Measurements from ENCODE around the gene TBC1D1. TPM values are rescaled to one million over a fixed set of nuclear protein-coding genes. Genes with fewer than 3 reads are reported as not detected.

Gene TBC1D1
- total and polyA plus RNA-seq, 2 of the 8 experiments (the other 6 are each of a cell fraction or from before 2014, with no cell fraction given): 96.9 to 162 TPM

DNA sequence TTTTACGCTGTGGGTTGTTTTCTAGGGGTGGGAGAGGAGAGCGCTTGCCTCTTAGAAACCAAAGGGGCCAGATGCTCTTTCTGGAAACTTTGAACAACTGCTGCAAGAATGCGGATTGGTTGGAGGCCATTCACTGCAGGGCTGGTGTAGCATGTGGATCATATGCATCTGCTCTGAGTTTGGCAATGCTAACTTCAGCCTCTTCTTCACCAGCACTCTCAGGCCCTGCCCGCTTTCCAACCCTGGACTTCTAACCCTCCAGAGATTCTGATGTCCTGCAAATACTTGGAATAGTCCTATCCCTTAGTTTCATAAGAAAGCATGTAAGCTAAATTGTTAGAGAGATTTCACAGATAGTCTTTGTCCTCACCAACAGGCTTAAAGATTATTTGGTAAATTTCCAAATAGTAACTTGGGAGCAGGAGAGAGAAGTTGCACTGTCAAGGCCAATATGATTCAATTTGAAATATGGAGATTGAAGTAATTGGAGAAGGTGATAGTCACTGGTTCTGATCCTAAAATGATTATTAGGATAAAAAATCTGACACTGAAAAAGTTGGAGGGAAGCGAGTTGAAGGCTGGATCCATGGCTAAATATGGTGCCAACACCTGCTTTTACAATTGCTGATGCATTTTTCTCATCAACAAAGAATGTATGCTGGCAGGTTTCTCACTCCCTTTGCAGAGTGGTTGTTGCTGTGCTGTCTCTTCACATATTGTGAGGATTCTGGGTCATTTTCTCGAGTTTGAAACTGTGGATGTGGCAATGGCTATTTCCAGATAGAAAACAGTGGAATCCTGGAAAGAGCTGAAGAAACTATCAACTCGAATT is 279.7 kb downstream of the TBC1D1 start:
- no peaks in the 10 kb centered on the region for H3K79me1 ChIP-seq (ENCODE audit: low read depth, low read length)
- H4K20me1 ChIP-seq (replicated peaks in 1 of 2; ENCODE audit: control insufficient read depth in 1 of 2, insufficient read depth in 2 of 2, low read length in 2 of 2): no peaks in the 10 kb centered on the region
- H4K5ac ChIP-seq (ENCODE audit: insufficient read length, low read depth, low read length): no peak overlapping the region
- no peak overlapping the region for H2BK120ac ChIP-seq (replicated peaks; ENCODE audit: low read depth, low read length)
- no peaks in the 10 kb centered on the region for H3K23me2 ChIP-seq (ENCODE audit: low read depth, low read length)
- H2BK20ac ChIP-seq (ENCODE audit: low read length): no peak overlapping the region
- no peak overlapping the region for H4K8ac ChIP-seq (ENCODE audit: extremely low read depth, insufficient read depth, low read length)
- no peak overlapping the region for H2AK5ac ChIP-seq (ENCODE audit: low read depth, low read length)
- peaks cover 0 to 2% (median under 1%) of the 10 kb centered on the region in 4 experiments; a peak in 2 of 7 replicates for H3K27me3 ChIP-seq (replicated peaks in 1 of 4; ENCODE audit: control insufficient read depth in 3 of 4, extremely low read depth in 1 of 4, insufficient read depth in 3 of 4, low read length in 3 of 4)
- H2BK15ac ChIP-seq (ENCODE audit: low read length): no peak overlapping the region
- no peak overlapping the region for H3K4me3 ChIP-seq (ENCODE audit: extremely low read depth in 1 of 4, insufficient read depth in 2 of 4, low read depth in 3 of 4, low read length in 4 of 4)
- FAIRE-seq (no peak), DNase-seq (ENCODE audit: low read depth in 1 of 2, low spot score in 2 of 2) (no peak)
- CTCF ChIA-PET (ENCODE audit: partially characterized antibody): interaction anchor here (1.0 to 5.3 kb wide), 5 partner anchors 10 to 587 kb away, joined by 3 to 28 read pairs (median 4); no protein-coding TSS in a partner anchor
- no peak overlapping the region for H4K91ac ChIP-seq (replicated peaks; ENCODE audit: insufficient read length, low read length)
- H3K4me1 ChIP-seq (replicated peaks in 1 of 4; ENCODE audit: control insufficient read depth in 3 of 4, insufficient read depth in 4 of 4, low read length in 3 of 4): no peaks in the 10 kb centered on the region
- no peak overlapping the region for H3K18ac ChIP-seq (ENCODE audit: extremely low read depth, low read length)
- H3K9me3 ChIP-seq (ENCODE audit: insufficient read depth in 2 of 2, low read depth in 1 of 2, low read length in 1 of 2): no peaks in the 10 kb centered on the region
- H3K79me2 ChIP-seq (ENCODE audit: control insufficient read depth in 1 of 2, insufficient read depth in 2 of 2, low read length in 2 of 2): no peaks in the 10 kb centered on the region
- no peak overlapping the region for H3K14ac ChIP-seq (ENCODE audit: insufficient read length)
- no peak overlapping the region for H2AFZ ChIP-seq (ENCODE audit: low read length)
- no peak overlapping the region for H3K23ac ChIP-seq (ENCODE audit: insufficient read length)
- H3K4ac ChIP-seq (replicated peaks; ENCODE audit: insufficient read length, low read depth, low read length): no peak overlapping the region
- no peak overlapping the region for H3K4me2 ChIP-seq (ENCODE audit: insufficient read depth in 1 of 2, low read depth in 2 of 2, low read length in 2 of 2)
- no peak overlapping the region for H2BK12ac ChIP-seq (ENCODE audit: low read depth, low read length)
- no peak for TF ChIP-seq TAF1 (IDR thresholded peaks at IDR 0.05; ENCODE audit: low read depth, low read length)
- TF ChIP-seq TEAD4 (IDR thresholded peaks at IDR 0.05; ENCODE audit: low read depth, low read length): no peak
- TF ChIP-seq KDM4A (IDR thresholded peaks at IDR 0.05; ENCODE audit: low read depth, low read length, severe bottlenecking): no peak
- no peak for TF ChIP-seq NANOG (IDR thresholded peaks at IDR 0.05; ENCODE audit: insufficient read depth, low read depth, low read length, poor library complexity, severe bottlenecking)
- TF ChIP-seq KDM5A (IDR thresholded peaks at IDR 0.05; ENCODE audit: low read length): no peak
- no peak for TF ChIP-seq SP1 (IDR thresholded peaks at IDR 0.05; ENCODE audit: low read depth, low read length)
- no peaks in the 10 kb centered on the region for H3K36me3 ChIP-seq (ENCODE audit: control insufficient read depth in 2 of 4, insufficient read depth in 4 of 4, low read length in 3 of 4)
- 89% methylated on average over 7 of the region's 7 CpGs; no CpG with 5 or more reads in 1 of the 2 experiments for WGBS, 2 experiments (ENCODE audit: extremely low coverage in 1 of 2, insufficient coverage in 1 of 2, insufficient read length in 1 of 2, insufficient replicate concordance in 2 of 2, low coverage in 1 of 2, low lambda C conversion rate in 2 of 2, missing lambda C conversion rate in 1 of 2)
- no peak overlapping the region for H3K9ac ChIP-seq (replicated peaks in 1 of 4; ENCODE audit: extremely low read depth in 1 of 4, low read depth in 3 of 4, low read length in 3 of 4)
- no peak overlapping the region for H3K56ac ChIP-seq (replicated peaks; ENCODE audit: insufficient read length, low read depth, low read length)
- no peak overlapping the region for H3K27ac ChIP-seq (ENCODE audit: low read depth, low read length)
- POLR2A ChIA-PET (ENCODE audit: partially characterized antibody): no interaction called here
- H2BK5ac ChIP-seq (ENCODE audit: low read depth, low read length): no peak overlapping the region
